HEK293 (cell line): ENCODE measurements around the gene AEBP1.

Experiments used
- CTCF ChIA-PET: fragments of 350-600 bp; formaldehyde crosslinking; extraction: SDS; loops from one replicate; lab custom pipeline; 2021; ENCODE audit warnings: antibody characterized with exemption; lab: Yijun Ruan, JAX
- POLR2A ChIA-PET: fragments of 300-600 bp; formaldehyde crosslinking; extraction: SDS; loops from one replicate; lab custom pipeline; 2020; ENCODE audit warnings: antibody characterized with exemption, inconsistent platforms; lab: Yijun Ruan, JAX
- H3K27ac ChIP-seq: fragments of 200-500 bp; sonication (Bioruptor generic); 2 replicates; pipeline ENCODE4 v1.5.1; 2014; ENCODE audit warnings: low read depth, low read length, control low read depth, inconsistent platforms; ENCODE audit errors: extremely low read depth
- H3K36me3 ChIP-seq, 2 experiments: fragments of 200-500 bp in 1 of 2; sonication (Bioruptor generic) in 1 of 2; 1 replicate in 1 of 2; 2 replicates in 1 of 2; pipeline ENCODE4 v1.5.1; 2014 to 2017; ENCODE audit warnings: inconsistent platforms in 2 of 2, low read length in 2 of 2; ENCODE audit not compliant: control insufficient read depth in 2 of 2, insufficient read depth in 1 of 2
- H3K4me1 ChIP-seq: fragments of 200-500 bp; sonication (Bioruptor generic); 2 replicates; pipeline ENCODE4 v1.5.1; 2014; ENCODE audit warnings: mild to moderate bottlenecking, low read length, inconsistent platforms; ENCODE audit not compliant: control insufficient read depth, insufficient read depth
- H3K4me3 ChIP-seq: 2 replicates; pipeline ENCODE4 v1.5.1; 2011; ENCODE audit warnings: low read depth, mild to moderate bottlenecking, control low read depth, low read length, moderate library complexity
- H3K9me3 ChIP-seq: fragments of 200-500 bp; sonication (Bioruptor generic); 2 replicates; pipeline ENCODE4 v1.5.1; 2014; ENCODE audit warnings: low read depth, low read length, inconsistent platforms; ENCODE audit not compliant: control insufficient read depth, insufficient read depth
- BCL11B ChIP-seq: fragments of 450-650 bp; formaldehyde crosslinking; IDR thresholded peaks from 2 replicates; pipeline ENCODE4 v1.5.1; 2016; ENCODE audit warnings: low read depth, missing biosample characterization, missing genetic modification characterization
- EGR2 ChIP-seq: fragments of 450-650 bp; formaldehyde crosslinking; IDR thresholded peaks from 2 replicates; pipeline ENCODE4 v1.5.1; 2016; ENCODE audit warnings: low read depth, missing biosample characterization, missing genetic modification characterization
- KLF1 ChIP-seq: fragments of 450-650 bp; formaldehyde crosslinking; IDR thresholded peaks from 2 replicates; pipeline ENCODE4 v1.5.1; 2016; ENCODE audit warnings: missing biosample characterization, missing genetic modification characterization
- MEIS1 ChIP-seq: sonication (generic); formaldehyde crosslinking; IDR thresholded peaks from 2 replicates; pipeline ENCODE4 v1.8.1; 2022; ENCODE audit warnings: missing genetic modification reagents, mild to moderate bottlenecking, borderline replicate concordance
- OVOL3 ChIP-seq: fragments of 450-650 bp; formaldehyde crosslinking; IDR thresholded peaks from 2 replicates; pipeline ENCODE4 v1.5.1; 2016; ENCODE audit warnings: missing biosample characterization, missing genetic modification characterization
- TRIM28 ChIP-seq: IDR thresholded peaks from 2 replicates; pipeline ENCODE4 v1.6.1; 2011; ENCODE audit warnings: low read length, control low read depth, borderline replicate concordance
- WT1 ChIP-seq: fragments of 450-650 bp; formaldehyde crosslinking; IDR thresholded peaks from 2 replicates; pipeline ENCODE4 v1.5.1; 2016; ENCODE audit warnings: missing biosample characterization, missing genetic modification characterization
- ZBTB21 ChIP-seq: fragments of 450-650 bp; formaldehyde crosslinking; IDR thresholded peaks from 2 replicates; pipeline ENCODE4 v1.5.1; 2017; ENCODE audit warnings: missing biosample characterization, missing genetic modification characterization
- ZNF211 ChIP-seq: fragments of 450-650 bp; formaldehyde crosslinking; IDR thresholded peaks from 2 replicates; pipeline ENCODE4 v1.5.1; 2016; ENCODE audit warnings: low read depth, missing biosample characterization, missing genetic modification characterization
- ZNF24 ChIP-seq: fragments of 450-650 bp; formaldehyde crosslinking; IDR thresholded peaks from 2 replicates; pipeline ENCODE4 v1.5.1; 2016; ENCODE audit warnings: missing biosample characterization, missing genetic modification characterization
- ZNF248 ChIP-seq: fragments of 450-650 bp; formaldehyde crosslinking; IDR thresholded peaks from 2 replicates; pipeline ENCODE4 v1.5.1; 2017; ENCODE audit warnings: missing biosample characterization, missing genetic modification characterization
- ZNF350 ChIP-seq: fragments of 450-650 bp; formaldehyde crosslinking; IDR thresholded peaks from 2 replicates; pipeline ENCODE4 v1.5.0; 2017; ENCODE audit warnings: missing biosample characterization, mild to moderate bottlenecking, missing genetic modification characterization
- ZNF416 ChIP-seq: fragments of 450-650 bp; formaldehyde crosslinking; IDR thresholded peaks from 2 replicates; pipeline ENCODE4 v1.5.1; 2016; ENCODE audit warnings: missing biosample characterization, missing genetic modification characterization
- ZNF585B ChIP-seq: fragments of 450-650 bp; formaldehyde crosslinking; IDR thresholded peaks from 2 replicates; pipeline ENCODE4 v1.5.1; 2016; ENCODE audit warnings: missing biosample characterization, missing genetic modification characterization
- ZNF610 ChIP-seq: fragments of 450-650 bp; formaldehyde crosslinking; IDR thresholded peaks from 2 replicates; pipeline ENCODE4 v1.5.1; 2016; ENCODE audit warnings: missing biosample characterization, missing genetic modification characterization, borderline replicate concordance
- ZNF624 ChIP-seq: fragments of 450-650 bp; formaldehyde crosslinking; IDR thresholded peaks from 2 replicates; pipeline ENCODE4 v1.5.1; 2017; ENCODE audit warnings: missing biosample characterization, missing genetic modification characterization
- ZNF658 ChIP-seq: fragments of 450-650 bp; formaldehyde crosslinking; IDR thresholded peaks from 2 replicates; pipeline ENCODE4; 2016; ENCODE audit warnings: missing biosample characterization, missing genetic modification characterization
- ZNF707 ChIP-seq: fragments of 450-650 bp; formaldehyde crosslinking; IDR thresholded peaks from 2 replicates; pipeline ENCODE4 v1.5.1; 2016; ENCODE audit warnings: missing biosample characterization, missing genetic modification characterization
- ZNF837 ChIP-seq: fragments of 450-650 bp; formaldehyde crosslinking; IDR thresholded peaks from 2 replicates; pipeline ENCODE4 v1.5.1; 2016; ENCODE audit warnings: missing biosample characterization, missing genetic modification characterization
- TF ChIP-seq, protein P1 (sequence below): fragments of 450-650 bp; formaldehyde crosslinking; IDR thresholded peaks from 2 replicates; pipeline ENCODE4 v1.5.1; 2016; ENCODE audit warnings: missing biosample characterization, missing genetic modification characterization
- TF ChIP-seq, protein P2 (sequence below): fragments of 450-650 bp; formaldehyde crosslinking; optimal IDR thresholded peaks from 2 replicates; pipeline ENCODE3; 2016; ENCODE audit warnings: missing biosample characterization, mild to moderate bottlenecking, missing genetic modification characterization
- TF ChIP-seq, protein P3 (sequence below): fragments of 450-650 bp; formaldehyde crosslinking; IDR thresholded peaks from 2 replicates; pipeline ENCODE4 v1.5.1; 2016; ENCODE audit warnings: missing biosample characterization, missing genetic modification characterization, low read depth

AEBP1 gene

DNA sequence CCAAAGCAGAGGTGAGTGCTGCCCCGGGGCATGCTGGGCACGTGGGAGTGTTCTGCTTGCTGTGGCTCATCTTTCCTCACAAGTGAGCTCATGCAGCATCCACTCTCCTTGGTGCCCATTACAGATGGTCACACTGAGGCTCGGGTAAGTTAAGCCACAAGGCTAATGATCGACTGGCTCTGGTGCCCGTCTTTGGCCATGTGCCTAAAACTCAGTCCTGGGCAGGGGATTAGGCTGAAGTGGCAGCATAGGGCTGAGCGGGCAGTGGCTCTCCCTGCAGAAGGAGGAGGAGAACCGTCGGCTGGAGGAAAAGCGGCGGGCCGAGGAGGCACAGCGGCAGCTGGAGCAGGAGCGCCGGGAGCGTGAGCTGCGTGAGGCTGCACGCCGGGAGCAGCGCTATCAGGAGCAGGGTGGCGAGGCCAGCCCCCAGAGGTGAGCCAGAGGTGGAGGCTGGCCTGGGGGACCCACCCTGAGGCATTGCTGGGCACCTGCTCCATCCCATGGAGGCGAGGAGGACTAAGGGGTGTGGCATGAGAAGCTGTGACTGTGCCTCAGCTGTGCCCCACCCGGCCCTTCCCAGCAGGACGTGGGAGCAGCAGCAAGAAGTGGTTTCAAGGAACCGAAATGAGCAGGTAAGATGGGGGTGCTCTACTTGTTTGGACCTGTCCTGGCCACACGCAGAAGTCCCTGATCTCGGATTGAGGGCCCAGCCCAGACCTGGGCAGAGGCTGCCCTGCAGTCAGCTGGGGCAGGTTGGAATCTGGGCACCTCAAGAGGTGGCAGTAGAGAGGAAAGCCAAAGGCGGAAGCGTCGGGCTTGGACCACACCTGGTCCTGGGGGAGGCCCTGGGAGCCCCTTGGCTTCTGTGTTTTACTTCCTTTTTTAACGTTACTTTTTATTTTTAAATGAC lies 46.0 kb upstream of the AEBP1 start:
- no peaks in the 10 kb centered on the region for H3K9me3 ChIP-seq
- peaks cover 22 to 93% of the 10 kb centered on the region in 2 experiments for H3K36me3 ChIP-seq
- POLR2A ChIA-PET = interaction anchor here (0.6 to 0.7 kb wide), 2 partner anchors 13 to 682 kb away, joined by 3 to 12 read pairs; no protein-coding TSS in a partner anchor

DNA sequence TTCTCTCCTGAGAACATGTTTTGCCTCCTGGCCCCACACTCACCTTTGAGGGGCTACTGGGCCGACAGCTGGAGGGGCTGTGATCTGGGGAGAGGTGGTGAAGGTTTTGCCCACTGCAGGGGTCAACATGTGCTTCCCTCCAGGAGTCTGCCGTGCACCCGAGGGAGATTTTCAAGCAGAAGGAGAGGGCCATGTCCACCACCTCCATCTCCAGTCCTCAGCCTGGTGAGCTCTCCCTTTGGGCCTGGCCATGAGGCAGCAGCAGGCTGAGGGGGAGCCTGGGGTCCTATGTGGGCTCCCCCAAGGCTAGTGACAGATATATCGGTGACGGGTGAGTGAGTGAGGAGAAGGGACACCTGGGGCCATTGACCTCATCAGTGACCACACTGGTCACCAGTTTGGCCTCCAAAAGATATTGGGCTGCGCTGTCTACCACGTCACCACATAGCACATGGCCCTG lies 45.4 kb upstream of the AEBP1 start:
- ChIA-PET POLR2A (interaction anchor here (0.7 to 1.1 kb wide), 2 partner anchors 14 kb away, joined by 3 read pairs; partner anchors contain the start of gene DBNL), CTCF (no interaction called here)
- Histone ChIP-seq H3K27ac (no peak overlapping the region), H3K9me3 (no peaks in the 10 kb centered on the region), H3K36me3 (peaks cover 22 to 88% of the 10 kb centered on the region in 2 experiments), H3K4me3 (no peak overlapping the region)
- no peak for TF ChIP-seq WT1 (tag by site-specific recombination)
- TF ChIP-seq MEIS1 (CRISPR knock-in tag) = no peak
- TF ChIP-seq, protein P1, sequence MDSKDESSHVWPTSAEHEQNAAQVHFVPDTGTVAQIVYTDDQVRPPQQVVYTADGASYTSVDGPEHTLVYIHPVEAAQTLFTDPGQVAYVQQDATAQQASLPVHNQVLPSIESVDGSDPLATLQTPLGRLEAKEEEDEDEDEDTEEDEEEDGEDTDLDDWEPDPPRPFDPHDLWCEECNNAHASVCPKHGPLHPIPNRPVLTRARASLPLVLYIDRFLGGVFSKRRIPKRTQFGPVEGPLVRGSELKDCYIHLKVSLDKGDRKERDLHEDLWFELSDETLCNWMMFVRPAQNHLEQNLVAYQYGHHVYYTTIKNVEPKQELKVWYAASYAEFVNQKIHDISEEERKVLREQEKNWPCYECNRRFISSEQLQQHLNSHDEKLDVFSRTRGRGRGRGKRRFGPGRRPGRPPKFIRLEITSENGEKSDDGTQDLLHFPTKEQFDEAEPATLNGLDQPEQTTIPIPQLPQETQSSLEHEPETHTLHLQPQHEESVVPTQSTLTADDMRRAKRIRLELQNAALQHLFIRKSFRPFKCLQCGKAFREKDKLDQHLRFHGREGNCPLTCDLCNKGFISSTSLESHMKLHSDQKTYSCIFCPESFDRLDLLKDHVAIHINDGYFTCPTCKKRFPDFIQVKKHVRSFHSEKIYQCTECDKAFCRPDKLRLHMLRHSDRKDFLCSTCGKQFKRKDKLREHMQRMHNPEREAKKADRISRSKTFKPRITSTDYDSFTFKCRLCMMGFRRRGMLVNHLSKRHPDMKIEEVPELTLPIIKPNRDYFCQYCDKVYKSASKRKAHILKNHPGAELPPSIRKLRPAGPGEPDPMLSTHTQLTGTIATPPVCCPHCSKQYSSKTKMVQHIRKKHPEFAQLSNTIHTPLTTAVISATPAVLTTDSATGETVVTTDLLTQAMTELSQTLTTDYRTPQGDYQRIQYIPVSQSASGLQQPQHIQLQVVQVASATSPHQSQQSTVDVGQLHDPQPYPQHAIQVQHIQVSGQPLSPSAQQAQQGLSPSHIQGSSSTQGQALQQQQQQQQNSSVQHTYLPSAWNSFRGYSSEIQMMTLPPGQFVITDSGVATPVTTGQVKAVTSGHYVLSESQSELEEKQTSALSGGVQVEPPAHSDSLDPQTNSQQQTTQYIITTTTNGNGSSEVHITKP = no peak
- no peak for TF ChIP-seq BCL11B (tag by site-specific recombination)
- no peak for TF ChIP-seq TRIM28
- TF ChIP-seq ZNF416 (tag by site-specific recombination) = no peak
- TF ChIP-seq ZNF211 (tag by site-specific recombination) = no peak
- TF ChIP-seq ZNF837 (tag by site-specific recombination) = no peak
- no peak for TF ChIP-seq ZNF248
- TF ChIP-seq ZBTB21 (tag by site-specific recombination) = no peak
- no peak for TF ChIP-seq ZNF624
- no peak for TF ChIP-seq ZNF585B (tag by site-specific recombination)
- TF ChIP-seq ZNF610 (tag by site-specific recombination) = no peak
- TF ChIP-seq ZNF707 (tag by site-specific recombination) = no peak
- TF ChIP-seq, protein P2, sequence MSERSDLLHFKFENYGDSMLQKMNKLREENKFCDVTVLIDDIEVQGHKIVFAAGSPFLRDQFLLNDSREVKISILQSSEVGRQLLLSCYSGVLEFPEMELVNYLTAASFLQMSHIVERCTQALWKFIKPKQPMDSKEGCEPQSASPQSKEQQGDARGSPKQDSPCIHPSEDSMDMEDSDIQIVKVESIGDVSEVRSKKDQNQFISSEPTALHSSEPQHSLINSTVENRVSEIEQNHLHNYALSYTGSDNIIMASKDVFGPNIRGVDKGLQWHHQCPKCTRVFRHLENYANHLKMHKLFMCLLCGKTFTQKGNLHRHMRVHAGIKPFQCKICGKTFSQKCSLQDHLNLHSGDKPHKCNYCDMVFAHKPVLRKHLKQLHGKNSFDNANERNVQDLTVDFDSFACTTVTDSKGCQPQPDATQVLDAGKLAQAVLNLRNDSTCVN (tag by site-specific recombination) = no peak
- TF ChIP-seq, all 188 proteins: peak for 0
- H3K4me1 ChIP-seq = no peaks in the 10 kb centered on the region

More for the DNA sequence above, 46.0 kb upstream of the AEBP1 start:
- CTCF ChIA-PET = interaction anchor here (0.6 kb wide), 1 partner anchor 9 kb away, joined by 4 read pairs; no protein-coding TSS in a partner anchor
- Histone ChIP-seq H3K4me1 (no peaks in the 10 kb centered on the region), H3K27ac (no peak overlapping the region), H3K4me3 (no peak overlapping the region)
- TF ChIP-seq MEIS1 (CRISPR knock-in tag) = no peak
- peak; percentile 76 for TF ChIP-seq KLF1 (tag by site-specific recombination)
- no peak for TF ChIP-seq EGR2 (tag by site-specific recombination)
- TF ChIP-seq ZNF350 (tag by site-specific recombination) = no peak
- no peak for TF ChIP-seq ZNF658 (tag by site-specific recombination)
- TF ChIP-seq, protein P3, sequence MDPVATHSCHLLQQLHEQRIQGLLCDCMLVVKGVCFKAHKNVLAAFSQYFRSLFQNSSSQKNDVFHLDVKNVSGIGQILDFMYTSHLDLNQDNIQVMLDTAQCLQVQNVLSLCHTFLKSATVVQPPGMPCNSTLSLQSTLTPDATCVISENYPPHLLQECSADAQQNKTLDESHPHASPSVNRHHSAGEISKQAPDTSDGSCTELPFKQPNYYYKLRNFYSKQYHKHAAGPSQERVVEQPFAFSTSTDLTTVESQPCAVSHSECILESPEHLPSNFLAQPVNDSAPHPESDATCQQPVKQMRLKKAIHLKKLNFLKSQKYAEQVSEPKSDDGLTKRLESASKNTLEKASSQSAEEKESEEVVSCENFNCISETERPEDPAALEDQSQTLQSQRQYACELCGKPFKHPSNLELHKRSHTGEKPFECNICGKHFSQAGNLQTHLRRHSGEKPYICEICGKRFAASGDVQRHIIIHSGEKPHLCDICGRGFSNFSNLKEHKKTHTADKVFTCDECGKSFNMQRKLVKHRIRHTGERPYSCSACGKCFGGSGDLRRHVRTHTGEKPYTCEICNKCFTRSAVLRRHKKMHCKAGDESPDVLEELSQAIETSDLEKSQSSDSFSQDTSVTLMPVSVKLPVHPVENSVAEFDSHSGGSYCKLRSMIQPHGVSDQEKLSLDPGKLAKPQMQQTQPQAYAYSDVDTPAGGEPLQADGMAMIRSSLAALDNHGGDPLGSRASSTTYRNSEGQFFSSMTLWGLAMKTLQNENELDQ (tag by site-specific recombination) = no peak
- no peak for TF ChIP-seq ZNF24 (tag by site-specific recombination)
- no peak for TF ChIP-seq OVOL3 (tag by site-specific recombination)
